Gastroesophageal sphincter (tissue), 4 donors: ENCODE measurements around the gene CBFA2T2. TPM values are rescaled to one million over a fixed set of nuclear protein-coding genes. Genes with fewer than 3 reads are reported as not detected.

Source experiments
- ATAC-seq: fragments of 150-250 bp; one replicate; pipeline ENCODE4 v1.9.1; 2016; ENCODE audit warnings: mild to moderate bottlenecking, moderate library complexity
- H3K27ac ChIP-seq, 4 donors: fragments of 200-600 bp; sonication (generic) in 3 of 4; 1 replicate in 3 of 4; 2 replicates in 1 of 4; pipeline ENCODE4 v1.5.1; 2016 to 2019
- H3K27me3 ChIP-seq: fragments of 200-600 bp; sonication (generic); one replicate; pipeline ENCODE4 v1.5.1; 2019
- H3K36me3 ChIP-seq, 2 donors: fragments of 200-600 bp; sonication (generic); one replicate each; pipeline ENCODE4 v1.5.1; 2019; ENCODE audit warnings: control low read depth in 1 of 2
- H3K4me1 ChIP-seq, 3 donors: fragments of 200-600 bp; sonication (generic); 1 replicate in 2 of 3; 2 replicates in 1 of 3; pipeline ENCODE4 v1.5.1; 2016 to 2019; ENCODE audit warnings: control low read depth in 2 of 3
- H3K4me3 ChIP-seq, 2 donors: fragments of 200-600 bp; sonication (generic); one replicate each; pipeline ENCODE4 v1.5.1; 2019; ENCODE audit warnings: mild to moderate bottlenecking in 1 of 2, moderate library complexity in 1 of 2
- H3K9me3 ChIP-seq, 3 donors: fragments of 200-600 bp; sonication (generic); one replicate each; pipeline ENCODE4 v1.5.1; 2017 to 2019; ENCODE audit warnings: control low read depth in 2 of 3
- CTCF ChIP-seq, 4 experiments: fragments of 200-600 bp in 2 of 4; fragments of 450-650 bp in 2 of 4; sonication (generic) in 1 of 4; IDR thresholded peaks; one replicate each; pipeline ENCODE4 v1.5.1; 2017 to 2019; ENCODE audit warnings: antibody characterized with exemption in 4 of 4, mild to moderate bottlenecking in 2 of 4, moderate library complexity in 2 of 4
- EP300 ChIP-seq: sonication (generic); formaldehyde crosslinking; IDR thresholded peaks from one replicate; pipeline ENCODE4 v1.6.1; 2017; ENCODE audit warnings: antibody characterized with exemption, mild to moderate bottlenecking
- POLR2A ChIP-seq, 2 donors: fragments of 450-650 bp; IDR thresholded peaks; one replicate each; pipeline ENCODE4 v1.6.1; 2017; ENCODE audit warnings: antibody characterized with exemption in 2 of 2, mild to moderate bottlenecking in 2 of 2, moderate library complexity in 1 of 2
- POLR2AphosphoS5 ChIP-seq: sonication (generic); formaldehyde crosslinking; IDR thresholded peaks from one replicate; pipeline ENCODE4 v1.6.1; 2017; ENCODE audit warnings: antibody characterized with exemption
- WGBS, 2 donors: methylation state at CpG; one replicate each; pipeline ENCODE4 v1.1.5; 2018; ENCODE audit warnings: low coverage in 1 of 2; 5-methylcytosine and 5-hydroxymethylcytosine counted together
- total RNA-seq, 4 donors: library from RNA; depleted of rRNA; stranded (reverse); fragments of >200 nt; gene quantifications; one replicate each; pipeline ENCODE4 v1.1.0, GENCODE V29; 2016

The CBFA2T2 gene
- total RNA-seq, 4 donors from 2014 or later = 11.1 to 17.4 (median 14.2) TPM

DNA sequence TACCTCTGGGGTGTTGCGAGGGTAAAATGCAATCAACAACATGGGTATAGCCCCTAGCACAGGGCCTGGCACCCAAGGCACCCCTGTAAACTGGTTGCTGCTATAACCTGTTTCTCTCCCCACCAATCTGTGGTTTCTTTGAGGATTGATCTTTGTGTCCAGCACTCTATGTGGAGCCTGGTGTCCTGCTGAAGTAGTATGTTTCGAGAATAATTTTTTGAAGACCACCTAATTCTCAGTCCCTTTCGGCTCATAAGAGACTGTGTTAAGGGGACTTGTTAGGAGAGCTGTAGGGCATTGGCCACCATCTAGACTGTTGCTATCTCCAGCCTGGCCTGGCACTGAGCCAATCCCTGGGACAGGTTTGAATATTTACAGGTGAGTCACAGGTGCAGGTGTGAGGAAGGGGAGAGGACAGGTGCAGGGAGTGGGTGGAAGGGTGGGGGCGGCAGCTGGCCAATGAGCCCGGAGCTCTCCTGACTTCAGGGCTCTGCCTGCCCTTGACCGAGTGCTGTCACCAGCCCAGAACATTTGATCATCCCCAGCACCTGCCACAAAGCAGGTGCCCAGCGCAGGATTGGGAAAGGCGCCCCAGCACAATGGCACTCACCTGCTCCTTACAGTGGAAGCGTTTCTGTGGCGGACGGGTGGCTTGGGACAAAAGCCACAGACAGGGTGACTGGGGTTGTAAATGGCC lies 164.2 kb downstream of the CBFA2T2 start:
- no peak for ATAC-seq
- H3K9me3 ChIP-seq = no peaks in the 10 kb centered on the region
- peaks cover 0 to 29% of the 10 kb centered on the region in 2 donors for H3K36me3 ChIP-seq
- H3K4me1 ChIP-seq = peaks cover 0 to 24% (median 9%) of the 10 kb centered on the region in 3 donors
- no peak overlapping the region for H3K27ac ChIP-seq
- no peaks in the 10 kb centered on the region for H3K27me3 ChIP-seq
- TF ChIP-seq POLR2AphosphoS5 (no peak), CTCF (IDR thresholded peaks at IDR 0.05) (no peak), EP300 (no peak), POLR2A (IDR thresholded peaks at IDR 0.05) (no peak)
- WGBS, 2 donors = 89 to 100% methylated on average over 2 to 5 of the region's 11 CpGs
- H3K4me3 ChIP-seq = peak overlapping the region in 1 of 2 donors; percentile 29

DNA sequence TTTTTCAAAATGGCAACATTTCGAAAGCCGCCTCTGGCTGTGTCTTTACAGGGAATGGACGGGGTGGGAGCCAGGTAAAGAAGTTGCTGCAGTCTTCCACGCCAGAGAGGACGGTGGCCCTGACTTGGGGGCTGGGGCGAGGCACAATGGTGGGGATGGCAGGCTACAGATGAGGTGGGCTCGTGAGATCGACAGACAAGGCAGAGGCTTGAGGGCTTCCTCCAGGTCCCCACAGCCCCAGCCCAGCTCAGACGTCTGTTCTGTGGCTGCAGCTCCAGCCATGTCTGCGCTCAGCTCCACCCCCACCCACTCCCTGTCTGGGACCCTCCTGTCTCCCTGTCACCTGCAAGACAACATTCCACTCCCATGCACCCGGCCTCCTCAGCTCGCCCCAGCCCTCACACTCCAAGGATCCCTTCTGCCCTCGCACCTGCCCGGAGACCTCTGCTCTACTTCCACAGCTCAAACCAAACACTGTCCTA lies 164.8 kb downstream of the CBFA2T2 start:
- 73 to 80% methylated on average over 7 to 10 of the region's 14 CpGs for WGBS, 2 donors
- Histone ChIP-seq H3K9me3 (no peaks in the 10 kb centered on the region), H3K4me3 (no peak overlapping the region), H3K36me3 (peaks cover 0 to 36% of the 10 kb centered on the region in 2 donors), H3K4me1 (peaks cover 0 to 17% (median 9%) of the 10 kb centered on the region in 3 donors), H3K27ac (no peak overlapping the region), H3K27me3 (no peaks in the 10 kb centered on the region)
- TF ChIP-seq EP300 (no peak), CTCF (IDR thresholded peaks at IDR 0.05) (no peak), POLR2A (IDR thresholded peaks at IDR 0.05) (no peak), POLR2AphosphoS5 (no peak)
- no peak for ATAC-seq

DNA sequence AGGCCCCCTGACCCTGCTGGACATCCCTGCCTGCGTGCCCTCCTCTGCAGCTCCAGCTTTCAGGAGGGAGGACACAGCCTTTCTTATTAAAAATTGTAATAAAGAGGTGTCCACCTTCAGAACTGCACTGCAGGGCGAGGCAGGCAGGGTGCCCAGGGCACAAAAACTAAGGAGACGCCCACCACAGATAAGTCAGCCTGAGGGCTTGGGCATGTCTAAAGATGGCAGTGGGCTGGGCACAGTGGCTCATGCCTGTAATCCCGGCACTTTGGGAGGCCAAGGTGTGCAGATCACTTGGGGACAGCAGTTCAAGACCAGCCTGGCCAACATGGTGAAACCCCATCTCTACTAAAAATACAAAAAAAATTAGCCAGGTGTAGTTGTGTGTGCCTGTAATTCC lies 165.3 kb downstream of the CBFA2T2 start:
- no peak for ATAC-seq
- Histone ChIP-seq H3K36me3 (peaks cover 0 to 41% of the 10 kb centered on the region in 2 donors), H3K27me3 (no peaks in the 10 kb centered on the region), H3K27ac (no peak overlapping the region), H3K9me3 (no peaks in the 10 kb centered on the region), H3K4me3 (no peak overlapping the region), H3K4me1 (peaks cover 0 to 14% (median 9%) of the 10 kb centered on the region in 3 donors)
- WGBS, 2 donors = 63% methylated on average over 1 of the region's 4 CpGs; no CpG with 5 or more reads in 1 of the 2 donors
- TF ChIP-seq POLR2AphosphoS5 = no peak
- no peak for TF ChIP-seq CTCF (IDR thresholded peaks at IDR 0.05)
- no peak for TF ChIP-seq EP300
- no peak for TF ChIP-seq POLR2A (IDR thresholded peaks at IDR 0.05)

DNA sequence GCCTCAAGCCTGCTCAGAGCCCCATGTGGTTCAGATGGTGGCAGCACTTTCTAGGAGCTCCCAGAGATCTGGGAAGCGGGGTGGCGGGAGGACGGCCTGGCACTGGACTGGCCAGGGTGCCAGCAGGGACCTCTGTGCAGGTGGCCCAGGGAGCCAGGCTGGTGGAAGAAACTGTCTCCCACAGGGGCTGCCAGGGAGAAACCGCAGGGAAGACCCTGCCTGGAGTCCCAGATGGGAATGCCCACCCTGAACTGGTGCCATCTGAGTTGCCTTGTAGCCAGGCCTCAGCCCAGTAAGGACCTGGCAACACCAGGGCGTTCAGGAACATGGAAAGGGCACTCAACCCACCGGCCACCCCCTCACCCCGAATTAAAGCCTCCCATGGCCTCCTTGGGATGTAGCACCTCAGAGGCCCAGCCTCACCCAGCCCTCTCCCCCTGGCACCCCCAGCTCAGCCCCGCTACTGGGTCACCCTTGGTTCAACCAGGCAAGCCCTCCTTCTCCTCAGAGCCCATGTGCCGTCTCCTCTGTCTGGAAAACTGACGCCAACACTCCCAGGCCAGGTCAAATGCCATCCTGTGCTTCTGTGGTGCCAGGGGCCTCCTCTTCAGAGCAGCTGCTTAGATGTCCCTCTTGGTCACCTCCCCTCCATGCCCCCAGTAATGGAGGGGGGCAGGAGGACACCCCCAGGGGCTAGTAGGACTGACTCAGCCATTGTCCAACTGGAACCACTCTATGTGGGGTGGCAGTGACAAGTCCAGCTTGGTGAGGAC lies 166.3 kb downstream of the CBFA2T2 start:
- no peak overlapping the region for H3K27ac ChIP-seq
- 84% methylated on average over 2 of the region's 10 CpGs; no CpG with 5 or more reads in 1 of the 2 donors for WGBS, 2 donors
- peaks cover 0 to 49% of the 10 kb centered on the region in 2 donors for H3K36me3 ChIP-seq

More for the DNA sequence above, 166.3 kb downstream of the CBFA2T2 start:
- no peak for ATAC-seq
- H3K27me3 ChIP-seq = no peaks in the 10 kb centered on the region
- no peak for TF ChIP-seq POLR2AphosphoS5
- no peak overlapping the region for H3K4me3 ChIP-seq
- no peaks in the 10 kb centered on the region for H3K9me3 ChIP-seq
- H3K4me1 ChIP-seq = peaks cover 0 to 14% (median 9%) of the 10 kb centered on the region in 3 donors
